Hindlimb muscle (tissue), 1 donor: ENCODE results near the gene LRRC42. TPM values are rescaled to one million over a fixed set of nuclear protein-coding genes. Genes with fewer than 3 reads are reported as not detected.

ENCODE experiments used
- DNase-seq: peaks from one replicate; pipeline ENCODE4 v3.0.0-alpha.2; 2013
- polyA plus RNA-seq: library from polyadenylated mRNA; unstranded; fragments of 120-200 nt; gene quantifications from one replicate; pipeline ENCODE4 v1.2.1, GENCODE V29; 2013; ENCODE audit not compliant: insufficient read length

Gene LRRC42, protein sequence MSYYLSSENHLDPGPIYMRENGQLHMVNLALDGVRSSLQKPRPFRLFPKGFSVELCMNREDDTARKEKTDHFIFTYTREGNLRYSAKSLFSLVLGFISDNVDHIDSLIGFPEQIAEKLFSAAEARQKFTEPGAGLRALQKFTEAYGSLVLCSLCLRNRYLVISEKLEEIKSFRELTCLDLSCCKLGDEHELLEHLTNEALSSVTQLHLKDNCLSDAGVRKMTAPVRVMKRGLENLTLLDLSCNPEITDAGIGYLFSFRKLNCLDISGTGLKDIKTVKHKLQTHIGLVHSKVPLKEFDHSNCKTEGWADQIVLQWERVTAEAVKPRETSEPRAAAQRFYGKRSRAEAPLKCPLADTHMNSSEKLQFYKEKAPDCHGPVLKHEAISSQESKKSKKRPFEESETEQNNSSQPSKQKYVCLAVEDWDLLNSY
- polyA plus RNA-seq = 20.2 TPM

DNA sequence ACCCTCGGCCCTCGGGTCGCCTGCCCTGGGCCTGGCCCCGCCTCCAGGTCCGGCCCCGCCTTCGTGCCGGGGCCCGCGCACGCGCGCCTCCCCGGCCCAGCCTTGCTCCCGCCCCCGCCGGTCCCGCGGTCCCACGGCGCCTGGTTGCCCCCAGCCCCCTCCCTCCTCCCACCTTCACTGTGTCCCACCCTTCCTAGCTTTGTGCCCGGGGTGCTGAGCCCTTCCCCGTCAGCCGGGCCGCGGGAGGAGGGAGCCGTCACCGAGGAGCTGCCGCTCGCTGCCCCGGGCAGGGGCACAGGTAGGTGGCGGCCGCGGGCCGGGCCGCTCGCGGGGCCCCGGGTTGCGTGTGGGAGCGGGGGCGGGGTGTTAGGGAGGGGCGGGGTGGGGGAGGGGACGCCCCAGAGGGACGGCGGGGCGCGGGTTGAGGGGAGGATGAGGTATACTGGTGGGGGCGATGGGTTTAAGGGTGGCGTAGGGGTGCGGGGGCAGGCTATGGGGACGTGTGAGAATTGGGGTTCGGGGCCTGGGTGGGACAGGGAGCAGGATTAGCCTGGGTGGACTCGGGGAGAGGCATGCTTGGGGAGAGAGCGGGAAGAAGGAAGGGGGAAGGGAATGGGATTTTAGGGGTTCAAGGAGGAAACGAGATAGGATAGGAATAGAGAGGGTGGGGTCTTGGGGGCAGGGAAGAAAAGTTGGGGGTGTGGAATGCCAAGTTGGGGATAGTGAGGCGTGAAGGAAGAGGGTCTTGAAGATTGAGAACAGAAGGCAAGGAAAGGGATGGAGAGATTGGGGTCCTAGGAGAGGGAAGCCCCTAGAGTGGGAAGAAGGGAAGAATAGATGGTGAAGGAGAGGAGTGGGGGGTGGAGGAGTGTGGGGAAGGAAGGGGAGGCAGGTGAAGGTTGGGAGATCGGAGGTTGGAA lies at the start of gene LRRC42:
Gene LRRC42 (plus strand): TSS at position 99 of the 920 bp plus-strand sequence. CDS start 5,650 bp downstream, outside the sequence.
- DNase-seq = peak; percentile 93

DNA sequence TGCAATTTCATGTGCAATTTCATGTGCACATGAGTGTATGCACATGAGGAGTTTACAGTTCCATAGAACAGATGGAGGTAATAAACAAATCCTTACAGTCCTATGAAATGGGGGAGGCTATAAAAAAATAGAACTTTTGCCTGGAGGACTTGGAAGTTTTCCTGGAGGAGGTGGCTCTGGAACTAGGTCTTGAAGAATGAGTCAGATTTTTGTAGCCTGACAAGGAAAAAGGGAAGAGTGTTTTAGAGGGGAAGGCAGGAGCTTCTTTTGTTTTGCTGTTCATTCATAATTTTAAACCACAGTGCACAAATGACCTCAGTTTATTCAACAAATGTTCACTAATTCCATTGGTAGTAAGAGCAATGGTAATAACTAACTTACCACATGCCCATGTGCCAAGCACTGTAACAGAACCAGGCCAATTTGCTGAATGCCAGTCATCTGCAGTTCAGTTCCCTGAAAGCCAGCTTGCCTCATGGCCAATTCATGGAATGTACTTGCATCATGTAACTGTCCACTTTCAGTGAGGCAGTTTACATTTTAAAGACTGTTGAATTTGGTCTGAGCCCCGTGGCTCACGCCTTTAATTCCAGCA lies 49.4 kb upstream of the LRRC42 start:
- peak; percentile 50 for DNase-seq

DNA sequence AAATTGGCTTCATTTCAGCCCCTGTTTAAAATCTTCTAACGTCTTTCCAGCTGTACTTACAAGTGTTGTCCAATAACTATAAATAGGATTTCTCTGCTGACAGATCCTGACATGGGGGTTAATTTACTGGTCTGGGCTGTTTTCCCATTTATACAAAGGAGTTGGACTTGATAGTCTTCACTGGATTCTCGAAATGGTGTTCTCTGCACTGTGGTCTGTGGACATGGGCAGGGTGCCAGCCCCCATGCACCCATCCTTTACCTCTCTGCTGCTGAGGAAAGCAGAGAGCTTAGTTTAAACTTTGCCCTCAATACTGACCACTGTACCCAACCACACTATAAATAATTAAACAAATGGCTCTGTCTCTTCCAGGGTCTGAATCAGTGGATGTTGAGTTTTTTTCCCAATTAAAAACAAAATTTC lies 46.9 kb upstream of the LRRC42 start:
- DNase-seq = peak; percentile 38

DNA sequence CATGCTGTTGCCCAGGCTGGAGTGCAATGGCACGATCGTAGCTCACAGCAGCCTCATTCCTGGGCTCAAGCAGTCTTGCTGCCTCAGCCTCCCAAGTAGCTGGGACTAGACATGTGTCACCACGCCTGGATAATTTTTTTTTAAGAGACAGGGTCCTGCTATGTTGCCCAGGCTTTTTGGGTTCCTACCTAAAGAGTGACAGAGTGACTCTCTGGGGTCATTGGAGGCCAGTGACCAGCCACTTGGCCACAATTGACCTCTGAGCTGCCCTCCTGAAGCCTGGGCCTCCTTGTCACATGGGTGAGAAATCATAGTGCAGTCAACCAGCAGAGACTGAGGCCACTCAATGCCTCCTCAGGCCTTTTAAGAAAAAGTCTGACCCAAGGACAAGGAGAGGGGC lies 46.4 kb upstream of the LRRC42 start:
- no peak for DNase-seq

DNA sequence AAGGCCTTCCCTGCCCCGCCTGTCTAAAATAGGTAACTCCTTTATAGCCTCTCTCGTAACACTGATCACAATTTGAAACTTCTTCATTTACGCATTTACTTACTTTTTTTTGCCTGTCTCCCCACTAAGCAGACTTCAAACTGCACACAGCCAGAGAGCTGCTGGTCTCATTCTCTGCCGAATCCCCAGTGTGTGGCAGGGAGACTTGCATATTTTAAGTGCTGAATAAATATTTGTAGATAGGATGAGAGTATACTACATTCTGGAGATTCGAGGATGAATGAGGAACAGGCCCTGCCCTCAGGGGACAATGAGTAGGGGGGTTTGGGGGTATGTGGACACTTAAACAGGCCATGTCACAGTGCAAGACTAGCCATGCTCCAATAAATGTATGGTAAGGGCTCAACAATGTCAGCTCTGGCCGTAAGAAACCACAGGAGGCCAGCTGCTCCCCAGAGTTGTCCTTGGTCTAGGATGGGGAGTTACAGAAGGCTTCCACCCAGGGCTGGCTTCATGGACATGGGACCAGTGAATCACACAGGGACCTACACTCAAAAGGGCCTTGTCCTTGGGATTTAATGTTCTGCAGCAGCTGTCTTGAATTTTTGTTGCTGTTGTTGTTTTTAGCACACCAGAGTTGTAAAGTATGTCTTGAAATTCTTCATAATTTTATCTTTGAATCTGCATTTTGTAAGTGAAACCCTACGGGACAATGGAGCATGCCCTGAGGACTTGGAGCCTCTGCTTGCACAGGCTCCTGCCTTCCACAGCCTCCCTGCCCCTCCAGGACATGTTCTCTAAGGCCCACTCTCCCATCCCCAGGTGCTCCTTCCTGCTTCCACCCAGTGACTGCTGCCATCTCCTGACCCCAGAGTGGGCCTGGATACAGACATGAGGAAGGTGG lies 43.7 kb upstream of the LRRC42 start:
- no peak for DNase-seq

DNA sequence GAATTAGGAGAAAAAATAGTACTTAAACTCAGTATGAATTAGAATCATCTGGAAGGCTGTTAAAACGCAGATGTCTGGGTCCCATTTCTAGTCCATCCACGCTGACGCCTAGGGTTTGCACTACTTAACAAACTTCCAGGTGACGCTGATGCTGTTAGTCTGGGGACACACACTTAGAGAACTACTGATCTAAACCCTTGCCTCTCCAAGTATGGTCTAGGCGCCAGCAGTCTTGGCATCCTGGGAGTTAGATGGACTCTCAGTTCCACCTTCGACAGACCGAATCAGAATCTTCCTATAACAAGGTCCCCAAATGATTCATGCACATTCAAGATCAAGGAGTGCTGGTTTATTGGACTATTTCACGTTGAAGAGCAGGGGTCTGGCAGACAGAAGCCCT lies 40.6 kb upstream of the LRRC42 start:
- no peak for DNase-seq

DNA sequence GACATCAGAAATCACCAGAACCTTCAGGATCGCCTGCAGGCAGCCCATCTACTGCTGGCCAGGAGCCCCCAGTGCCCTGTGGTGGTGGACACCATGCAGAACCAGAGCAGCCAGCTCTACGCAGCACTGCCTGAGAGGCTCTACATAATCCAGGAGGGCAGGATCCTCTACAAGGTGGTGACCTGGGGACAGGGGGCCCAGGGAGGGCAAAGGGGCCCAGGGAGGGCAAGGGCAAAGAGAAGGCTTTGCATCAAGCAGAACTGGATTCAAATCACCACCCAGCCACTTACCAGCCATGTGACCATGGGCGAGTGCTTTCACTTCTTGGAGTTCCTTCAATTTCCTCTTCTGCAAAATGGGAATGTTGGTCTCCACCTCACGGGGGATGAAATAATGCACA lies 40.0 kb upstream of the LRRC42 start:
- DNase-seq = no peak

DNA sequence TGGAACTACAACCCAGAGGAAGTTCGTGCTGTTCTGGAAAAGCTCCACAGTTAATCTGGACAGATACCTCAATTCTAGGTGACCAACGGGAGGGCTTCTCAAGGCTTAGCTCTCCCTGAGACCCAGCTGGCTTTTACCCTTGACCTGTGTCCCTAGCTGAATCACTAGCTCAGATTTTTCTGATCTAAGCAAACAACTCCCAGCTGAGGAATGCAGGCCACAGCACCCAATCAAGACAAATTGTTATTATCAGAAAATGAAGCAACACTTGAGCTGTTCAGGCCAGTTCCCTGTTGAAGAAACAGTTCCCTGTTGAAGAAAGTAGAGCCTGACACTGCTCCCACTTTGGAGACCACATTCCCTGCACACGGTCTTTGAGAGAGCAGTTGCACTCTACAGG lies 36.2 kb upstream of the LRRC42 start:
- no peak for DNase-seq

DNA sequence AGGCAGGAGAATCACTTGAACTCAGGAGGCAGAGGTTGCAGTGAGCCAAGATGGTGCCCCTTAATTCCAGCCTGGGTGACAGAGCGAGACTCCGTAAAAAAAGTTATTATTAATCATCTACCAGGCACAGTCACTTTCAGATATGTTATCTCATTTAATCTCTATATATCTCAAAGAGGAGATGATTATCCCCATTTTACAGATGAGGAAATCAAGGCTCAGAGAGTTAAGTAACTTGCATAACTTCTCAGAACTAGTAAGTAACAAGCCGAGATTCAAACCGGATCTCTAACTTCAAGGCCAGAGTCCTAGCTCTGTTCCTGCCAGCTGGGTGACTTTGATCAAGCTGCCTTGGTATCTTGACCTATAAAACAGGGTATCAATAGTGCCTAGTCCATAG lies 34.7 kb upstream of the LRRC42 start:
- no peak for DNase-seq

DNA sequence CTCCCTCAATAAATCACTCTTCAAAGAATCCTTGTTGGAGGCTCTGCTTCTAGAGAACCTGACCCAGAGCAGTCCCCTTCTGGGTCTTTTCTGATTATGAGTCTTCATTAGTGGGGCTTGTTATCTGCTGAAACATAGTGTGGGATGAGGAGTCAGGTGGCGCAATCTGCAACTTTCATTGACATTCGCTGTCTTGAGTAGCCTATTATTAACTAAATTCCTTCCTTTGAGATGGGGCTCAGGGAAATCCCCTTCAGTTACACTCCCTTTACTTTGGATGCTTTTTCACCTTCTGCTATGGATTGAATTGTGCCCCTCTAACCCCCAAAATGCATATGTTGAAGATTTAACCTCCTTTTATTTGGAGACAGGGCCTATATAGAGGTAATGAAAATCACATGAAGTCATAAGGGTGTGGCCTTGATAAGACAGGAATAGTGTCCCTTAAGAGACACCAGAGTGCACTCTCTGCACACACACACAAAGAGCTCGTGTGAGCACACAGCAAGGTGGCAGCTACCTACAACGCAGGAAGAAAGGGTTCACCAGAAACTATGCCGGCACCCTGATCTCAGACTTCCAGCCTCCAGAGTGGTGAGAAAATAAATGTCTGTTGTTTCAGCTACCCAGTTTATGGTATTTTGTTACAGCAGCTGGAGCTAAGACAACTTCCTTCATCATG lies 32.7 kb upstream of the LRRC42 start:
- DNase-seq = no peak

DNA sequence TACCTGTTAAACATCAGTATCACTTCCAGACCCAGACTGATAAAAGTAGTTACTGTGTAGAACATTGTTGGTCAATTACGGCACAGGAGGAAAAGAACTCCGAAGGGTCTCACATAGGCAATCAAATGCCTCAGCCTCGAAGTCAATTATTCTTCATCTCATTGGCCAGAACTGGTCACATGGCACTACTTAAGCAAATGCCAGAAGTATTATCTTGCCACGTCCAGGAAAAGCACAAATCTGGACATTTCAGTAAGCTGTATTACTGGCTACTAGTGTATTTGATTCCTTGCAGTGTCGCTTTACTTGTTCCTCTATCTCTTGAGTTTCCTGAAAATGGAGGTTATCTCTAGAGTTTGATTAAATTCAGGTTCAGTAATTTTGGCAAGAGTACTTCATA lies 27.8 kb upstream of the LRRC42 start:
- DNase-seq = no peak

DNA sequence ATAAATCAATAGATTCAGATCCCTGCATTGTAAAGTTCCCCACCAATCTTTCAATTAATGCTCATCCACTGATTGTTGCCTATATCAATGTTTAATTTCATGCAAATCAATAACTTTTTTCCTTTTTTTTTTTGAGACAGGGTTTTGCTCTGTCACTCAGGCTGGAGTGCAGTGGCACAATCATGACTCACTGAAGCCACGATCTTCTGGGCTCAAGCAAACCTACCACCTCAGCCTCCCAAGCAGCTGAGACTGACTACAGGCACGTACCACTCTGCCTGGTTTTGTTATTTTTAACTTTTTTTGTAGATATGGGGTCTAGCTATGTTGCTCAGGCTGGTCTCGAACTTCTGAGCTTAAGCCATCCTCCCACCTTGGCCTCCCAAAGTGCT lies 26.5 kb upstream of the LRRC42 start:
- DNase-seq = no peak

DNA sequence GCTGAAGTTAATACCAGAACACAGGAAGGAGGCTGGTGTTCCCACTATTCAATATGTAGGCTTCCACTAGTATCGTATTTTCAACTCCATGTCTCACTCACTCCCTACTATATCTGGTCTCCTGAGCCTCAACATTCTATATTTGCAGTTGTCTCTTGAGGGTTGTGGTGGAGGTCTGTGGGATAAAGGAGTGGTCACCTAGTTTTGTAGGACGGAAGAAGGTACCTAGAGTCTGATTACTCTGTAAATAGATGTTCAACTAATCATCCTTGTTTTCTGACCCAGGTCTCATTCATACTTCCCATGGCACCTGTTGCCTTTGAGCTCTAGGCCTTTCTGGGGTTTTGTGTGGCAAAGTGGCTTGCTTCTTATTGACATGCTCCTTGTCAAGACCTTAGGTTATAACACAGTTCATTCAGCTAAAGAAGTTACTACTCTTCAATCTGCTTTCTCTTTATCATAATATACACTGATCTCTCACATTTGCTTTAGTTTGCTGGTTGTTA lies 18.7 kb upstream of the LRRC42 start:
- DNase-seq = no peak

DNA sequence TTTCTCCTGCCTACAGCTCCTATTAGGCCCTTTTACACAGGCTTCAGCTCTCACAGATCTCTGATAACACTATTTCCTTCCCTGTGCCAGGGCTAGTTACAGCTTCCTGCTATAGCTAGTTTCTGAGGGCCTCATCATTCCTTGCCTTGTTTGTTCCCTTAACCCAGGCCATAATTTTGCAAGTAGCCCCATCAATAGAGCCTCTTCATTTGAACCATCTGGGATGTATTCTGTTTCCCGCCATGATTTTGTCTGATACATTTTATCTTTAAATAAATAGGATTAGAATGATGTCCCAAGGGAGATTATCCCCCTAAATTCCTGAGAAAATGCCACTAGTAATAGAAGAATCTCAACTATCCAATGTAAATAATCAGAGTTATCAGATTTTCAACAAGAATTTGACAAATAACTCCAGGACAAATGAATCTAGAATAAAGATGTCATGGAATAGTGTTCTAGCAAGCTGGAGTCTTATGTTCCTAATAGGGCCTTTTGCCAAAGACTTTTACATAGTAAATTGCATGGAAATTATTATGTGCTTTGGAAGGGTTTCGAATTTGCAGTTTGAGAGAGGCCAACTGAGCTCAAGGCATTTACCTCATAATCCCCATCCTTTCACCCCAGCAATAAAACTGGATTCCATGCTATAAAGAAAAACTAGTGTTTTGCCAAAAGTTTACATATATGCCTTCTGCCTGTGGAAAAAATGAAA lies 16.7 kb upstream of the LRRC42 start:
- DNase-seq = no peak

DNA sequence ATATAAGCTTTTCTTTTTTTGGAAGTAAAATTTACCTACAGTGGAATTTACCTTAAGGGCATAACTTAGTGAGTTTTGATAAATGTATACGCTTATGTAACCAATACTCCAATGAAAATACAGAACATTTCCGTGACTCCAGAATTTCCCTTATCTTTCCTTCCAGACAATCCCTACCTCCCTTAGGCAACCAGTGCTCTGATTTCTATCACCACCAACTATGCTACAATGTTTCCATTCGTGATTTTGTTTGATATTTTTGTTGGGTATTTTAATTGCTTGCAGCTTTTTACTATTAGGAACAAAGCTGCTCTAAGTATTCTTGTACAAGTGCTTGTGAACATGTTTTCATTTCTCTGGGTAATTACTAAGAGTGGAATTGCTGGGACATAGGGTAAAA lies 15.2 kb upstream of the LRRC42 start:
- DNase-seq = no peak

DNA sequence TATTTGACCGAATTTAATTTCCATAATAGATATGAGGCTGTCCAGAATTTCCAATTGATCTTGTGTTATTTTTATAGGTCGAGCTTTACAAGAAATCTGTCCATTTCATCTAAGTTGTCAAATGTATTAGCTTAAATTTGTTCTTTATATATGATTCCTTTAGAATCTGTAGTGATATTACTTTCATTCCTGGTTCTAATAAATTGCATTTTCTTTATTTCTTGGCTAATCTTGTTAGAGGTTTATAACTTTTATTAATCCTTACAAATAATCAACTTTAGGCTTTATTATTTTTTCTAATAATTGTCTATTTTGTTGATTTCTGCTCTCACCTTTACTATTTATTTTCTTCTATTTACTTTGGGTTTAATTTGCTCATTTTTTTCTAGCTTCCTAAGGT lies 14.6 kb upstream of the LRRC42 start:
- DNase-seq = no peak

DNA sequence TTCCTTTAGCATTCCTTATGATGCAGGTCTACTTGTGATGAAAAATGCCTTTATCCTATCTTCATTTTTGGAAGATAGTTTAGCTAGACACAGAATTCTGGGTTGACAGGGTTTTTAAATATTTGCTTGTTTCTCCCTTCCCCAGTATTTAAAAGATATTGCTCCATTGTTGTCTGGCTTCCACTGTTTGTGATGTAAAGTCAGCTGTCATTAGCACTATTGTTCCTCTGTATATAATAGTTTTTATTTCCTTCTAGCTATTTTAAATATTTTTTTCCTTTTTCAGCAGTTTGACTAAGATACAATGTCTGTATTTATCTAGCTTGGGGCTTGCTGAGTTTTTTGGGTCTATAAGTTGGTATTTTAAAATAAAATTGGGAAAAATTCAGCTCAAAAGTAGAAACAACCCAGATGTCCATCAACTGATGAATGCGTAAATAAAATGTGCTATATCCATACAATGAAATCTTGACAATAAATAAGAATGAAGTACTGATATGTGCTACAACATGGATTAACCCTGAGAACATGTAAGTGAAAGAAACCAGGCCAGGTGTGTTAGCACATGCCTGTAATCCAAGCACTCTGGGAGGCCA lies 11.9 kb upstream of the LRRC42 start:
- DNase-seq = no peak

DNA sequence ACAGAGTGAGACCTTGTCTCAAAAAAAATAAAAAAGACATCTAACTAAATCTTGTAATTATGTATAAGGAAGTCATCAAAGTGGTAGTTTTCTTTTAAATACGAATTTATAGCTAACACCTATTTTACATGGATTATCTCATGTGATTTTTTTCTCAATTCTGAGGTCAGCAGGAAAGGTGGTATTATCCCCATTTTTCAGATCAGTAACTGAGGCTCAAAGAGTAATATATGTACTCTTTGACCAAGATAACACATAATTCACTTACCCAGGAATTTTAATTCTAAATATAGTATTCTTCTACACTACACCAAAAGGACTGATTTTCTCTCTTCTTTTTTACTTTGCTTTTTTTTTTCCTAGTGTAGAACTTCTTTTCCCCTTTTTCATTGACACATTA lies 9.7 kb upstream of the LRRC42 start:
- no peak for DNase-seq

DNA sequence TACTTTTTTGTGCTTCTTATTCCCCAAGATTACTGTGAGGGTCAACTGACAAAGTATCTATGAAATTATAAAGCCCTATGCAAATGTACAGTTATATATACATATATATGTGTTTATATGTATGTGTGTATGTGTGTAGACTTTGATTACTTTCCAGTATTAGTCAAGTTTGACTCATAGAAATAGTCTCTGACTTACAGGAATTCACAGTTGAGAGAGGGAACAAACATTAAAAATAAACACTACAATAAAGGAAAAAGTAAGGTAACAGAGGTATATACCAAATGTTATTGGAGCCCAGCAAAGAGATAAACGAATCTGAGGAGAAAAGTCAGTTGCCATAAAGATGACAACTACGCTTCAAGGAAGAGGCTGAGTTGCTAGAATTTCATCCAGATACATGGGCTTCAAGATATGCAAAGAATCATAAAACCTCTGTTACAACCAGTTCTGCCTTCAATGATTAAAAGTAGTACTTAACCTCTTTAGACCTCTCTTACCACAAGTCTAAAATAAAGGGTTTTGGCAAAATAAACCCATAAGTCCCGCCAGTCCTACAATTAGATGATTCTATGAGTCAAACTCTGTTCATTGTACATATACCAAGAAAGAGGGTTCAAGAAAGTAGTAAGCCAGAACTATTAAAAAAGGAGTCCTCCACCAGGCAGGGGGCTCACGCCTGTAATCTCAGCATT lies 7.9 kb upstream of the LRRC42 start:
- no peak for DNase-seq
